Measurements from ENCODE around the gene DBNL.

- TF ChIP-seq POLR2A (IDR thresholded peaks at IDR 0.05) (no peak), CTCF (IDR thresholded peaks at IDR 0.05) (no peak), POLR2AphosphoS5 (IDR thresholded peaks at IDR 0.05) (no peak), EP300 (IDR thresholded peaks at IDR 0.05) (no peak)
These were observed 49.9 kb downstream of the DBNL start for GRCh38 chr7:44094365-44094764.

Measured in upper lobe of left lung (tissue), 4 donors.